GM12892 (cell line): ENCODE data around the gene SYNCRIP. TPM values are rescaled to one million over a fixed set of nuclear protein-coding genes. Genes with fewer than 3 reads are reported as not detected.
"Not testable (repeated sequence)": the region's sequence is repeated elsewhere in the genome, so short reads cannot be mapped to it uniquely, and the experiment has no call there.

Experiments
- DNase-seq: peaks from one replicate; pipeline ENCODE4 v3.0.0; 2011; ENCODE audit not compliant: insufficient read length
- FAIRE-seq: peaks from 2 replicates; lab custom pipeline; 2011; peaks lifted over from hg19 to GRCh38; lab: Jason Lieb, UNC
- POLR2A ChIP-seq: IDR thresholded peaks from 2 replicates; pipeline ENCODE4 v1.6.1; 2011; ENCODE audit warnings: low read depth, low read length, control low read depth
- POLR2AphosphoS5 ChIP-seq: IDR thresholded peaks from 2 replicates; pipeline ENCODE4 v1.6.1; 2011; ENCODE audit warnings: low read depth, low read length, control low read depth
- TAF1 ChIP-seq: IDR thresholded peaks from 2 replicates; pipeline ENCODE4 v1.6.1; 2011; ENCODE audit warnings: low read depth, mild to moderate bottlenecking, control low read depth, low read length, borderline replicate concordance
- polyA plus RNA-seq: library from polyadenylated mRNA; unstranded; fragments of >200 nt; gene quantifications from one replicate; pipeline ENCODE4 v1.2.1, GENCODE V29; 2012; ENCODE audit warnings: missing spikeins, inconsistent platforms; ENCODE audit not compliant: missing spikeins

SYNCRIP gene
- polyA plus RNA-seq: 95.0 TPM

DNA sequence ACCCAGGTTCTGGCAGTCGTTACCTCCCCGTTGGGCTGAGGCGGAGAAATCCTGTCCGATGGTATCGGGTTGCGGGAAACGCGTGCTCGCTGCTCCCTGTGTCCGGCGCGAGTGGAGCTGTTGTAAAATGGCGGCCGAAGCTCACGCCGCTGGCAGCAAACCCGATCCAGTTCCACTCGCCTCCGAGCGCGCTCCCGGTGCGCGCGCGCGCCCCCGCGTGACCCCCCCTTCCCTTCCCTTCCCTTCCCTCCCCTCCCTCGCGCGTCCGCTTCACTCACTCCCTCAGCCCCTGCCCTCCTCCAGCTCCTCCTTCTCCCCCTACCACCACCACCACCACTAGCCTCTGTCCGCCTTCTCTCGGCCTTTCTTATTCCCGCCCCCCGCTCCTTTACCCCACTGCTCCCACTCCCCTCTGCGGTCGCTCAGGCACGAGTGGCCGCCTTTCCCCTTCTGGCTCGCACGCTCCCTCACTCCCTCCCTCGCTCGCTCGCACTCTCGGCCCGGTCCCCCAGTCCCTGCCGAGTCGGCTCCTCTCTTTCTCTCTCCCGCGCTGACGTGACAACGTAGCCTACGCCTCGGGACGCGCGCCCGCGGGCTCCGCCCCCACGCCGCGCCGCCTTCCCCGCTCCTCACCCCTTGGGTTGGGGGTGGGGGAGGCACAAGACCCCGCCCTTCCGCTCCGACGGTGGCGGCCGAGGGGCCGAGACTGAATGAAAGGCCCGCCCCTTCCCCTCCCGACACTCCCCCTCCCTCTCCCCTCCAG is at the start of gene SYNCRIP:
TSS of gene SYNCRIP (minus strand) at position 113 of the 763 bp plus-strand sequence. CDS start 1,447 bp downstream, outside the sequence.
- DNase-seq (peak; percentile 76), FAIRE-seq (peak; percentile 98)
- TF ChIP-seq TAF1: peak; percentile 75
- TF ChIP-seq POLR2A: peak; percentile 96
- peak; percentile 98 for TF ChIP-seq POLR2AphosphoS5

DNA sequence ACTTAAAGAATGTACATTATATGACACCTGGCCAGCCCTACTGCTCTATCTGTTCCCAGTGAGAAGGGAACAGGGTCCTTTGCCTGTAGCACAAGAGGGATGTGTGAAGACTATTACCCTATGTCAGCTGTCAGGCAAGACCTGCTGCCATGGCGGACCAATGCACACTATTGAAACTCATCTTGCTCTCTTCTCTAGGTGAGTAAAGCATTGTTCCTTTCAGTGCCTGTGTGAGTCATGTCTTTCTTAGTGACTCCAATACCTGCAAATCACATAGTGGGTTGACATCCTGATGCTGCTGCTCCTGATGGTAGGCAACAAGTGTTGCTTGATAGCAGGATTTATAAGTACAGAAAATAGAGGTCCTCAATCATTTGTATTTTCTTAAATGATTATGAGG is 48.8 kb upstream of the SYNCRIP start:
- no peak for FAIRE-seq
- TF ChIP-seq POLR2A: no peak
- TF ChIP-seq POLR2AphosphoS5: no peak
- no peak for TF ChIP-seq TAF1
- DNase-seq: no peak

DNA sequence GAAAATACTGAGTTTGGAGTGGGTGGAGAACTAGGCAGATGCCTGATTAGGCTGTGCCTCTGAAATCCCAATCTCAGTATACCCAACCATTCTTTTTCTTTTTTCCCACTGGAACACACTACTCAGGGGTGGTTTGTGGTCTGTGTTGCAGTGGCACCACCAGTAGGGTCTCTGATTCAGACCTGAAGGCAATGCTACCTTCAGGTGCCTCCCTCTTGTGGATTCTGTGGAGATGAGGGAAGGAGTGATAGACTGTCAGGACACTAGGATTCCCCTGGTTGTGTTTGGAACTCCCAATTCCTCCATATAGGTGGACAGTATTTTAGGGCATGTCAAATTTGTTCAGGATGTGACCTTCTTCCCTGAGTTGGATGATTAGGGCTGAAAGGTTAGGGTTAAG is 47.4 kb upstream of the SYNCRIP start:
- FAIRE-seq: no peak
- TF ChIP-seq TAF1 (no peak), POLR2AphosphoS5 (no peak), POLR2A (no peak)

DNA sequence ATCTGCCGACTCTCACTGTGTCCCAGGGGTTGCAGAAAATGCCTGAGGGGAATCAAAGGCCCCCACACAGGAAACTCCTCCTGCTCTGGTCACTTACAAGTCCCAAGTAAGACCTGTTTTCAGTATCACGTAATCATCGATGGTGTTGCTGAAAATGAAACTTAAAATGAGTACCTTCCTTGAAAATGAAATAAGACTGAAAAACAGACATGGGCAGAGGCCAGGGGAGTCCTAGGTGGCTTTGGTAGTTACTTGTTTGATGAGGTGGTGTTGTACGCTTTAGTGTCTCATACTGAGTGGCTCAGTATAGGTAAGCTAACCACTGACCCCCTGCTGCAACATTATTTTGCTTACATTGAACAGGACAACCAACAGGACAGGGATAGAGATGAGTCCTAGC is 43.0 kb upstream of the SYNCRIP start:
- TF ChIP-seq POLR2AphosphoS5 (no peak), POLR2A (peak; percentile 51; the same call in 1 of the 2 replicates), TAF1 (no peak)
- FAIRE-seq (peak; percentile 81), DNase-seq (peak; percentile 32)

More for the DNA sequence above, 47.4 kb upstream of the SYNCRIP start:
- DNase-seq: no peak

DNA sequence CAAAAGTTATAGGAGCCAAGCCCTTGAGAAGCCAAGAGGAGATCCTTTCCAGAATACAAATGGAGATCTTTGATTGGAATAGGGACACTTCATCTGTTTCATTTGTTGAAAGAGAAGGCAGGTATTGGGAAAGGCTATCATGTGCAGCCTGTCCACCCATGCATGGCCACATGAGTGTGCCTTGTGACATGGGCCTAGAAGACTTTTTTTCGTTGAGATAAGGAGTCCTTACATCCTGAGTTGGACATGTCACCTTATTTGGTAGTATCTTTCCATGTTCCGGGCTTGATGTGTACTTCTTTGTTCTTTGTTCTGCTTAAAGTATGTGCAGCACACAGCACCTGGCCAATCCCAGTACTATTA is 42.1 kb upstream of the SYNCRIP start:
- DNase-seq: no peak
- TF ChIP-seq POLR2A (no peak), TAF1 (no peak), POLR2AphosphoS5 (no peak)
- FAIRE-seq: no peak

DNA sequence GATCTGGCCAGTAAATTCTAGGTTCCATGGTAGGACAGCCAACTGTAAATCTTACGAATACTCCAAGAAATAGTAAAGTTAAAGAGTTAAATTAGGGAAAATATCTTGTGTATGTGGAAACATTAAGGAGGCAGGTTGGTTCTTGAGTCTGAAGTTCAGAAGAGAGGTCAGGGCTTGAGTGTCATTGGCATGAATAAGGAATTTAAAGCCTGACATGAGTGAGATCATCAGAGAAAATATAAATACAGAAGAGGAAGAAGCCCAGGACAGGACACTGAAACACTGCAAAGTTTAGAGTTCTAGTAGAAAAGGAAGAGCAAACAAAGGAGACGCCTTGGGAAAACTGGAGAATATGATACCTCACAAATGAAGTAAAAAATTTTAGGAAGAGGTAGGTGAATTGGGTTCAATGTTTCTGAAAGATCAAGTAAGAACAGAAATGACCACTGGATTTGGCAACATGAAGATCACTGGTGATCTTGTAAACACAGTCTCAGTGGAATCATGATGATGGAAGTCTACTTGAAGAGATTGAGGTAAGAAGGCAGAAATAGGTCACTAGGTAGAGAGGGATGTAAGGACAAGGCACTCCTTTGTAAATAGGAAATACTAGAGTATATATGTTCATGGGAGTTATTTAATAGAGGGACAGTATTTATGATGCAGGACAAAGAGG is 41.6 kb upstream of the SYNCRIP start:
- DNase-seq (no peak), FAIRE-seq (no peak)
- TF ChIP-seq POLR2AphosphoS5 (no peak), POLR2A (no peak), TAF1 (no peak)

DNA sequence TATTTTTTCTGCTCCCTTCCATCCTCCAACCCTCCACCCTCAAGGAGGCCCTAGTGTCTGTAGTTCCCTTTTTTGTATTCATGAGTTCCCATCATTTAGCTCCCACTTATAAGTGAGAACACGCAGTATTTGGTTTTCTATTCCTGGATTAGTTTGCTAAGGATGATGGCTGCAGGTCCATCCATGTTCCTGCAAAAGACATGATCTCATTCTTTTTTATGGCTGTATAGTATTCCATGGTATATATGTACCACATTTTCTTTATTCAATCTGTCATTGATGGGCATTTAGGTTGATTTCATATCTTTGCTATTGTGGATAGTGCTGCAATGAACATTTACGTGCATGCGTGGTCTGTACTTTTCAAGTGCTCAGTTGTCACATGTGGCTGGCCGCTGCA is 39.2 kb upstream of the SYNCRIP start:
- not testable (repeated sequence) for FAIRE-seq, DNase-seq

DNA sequence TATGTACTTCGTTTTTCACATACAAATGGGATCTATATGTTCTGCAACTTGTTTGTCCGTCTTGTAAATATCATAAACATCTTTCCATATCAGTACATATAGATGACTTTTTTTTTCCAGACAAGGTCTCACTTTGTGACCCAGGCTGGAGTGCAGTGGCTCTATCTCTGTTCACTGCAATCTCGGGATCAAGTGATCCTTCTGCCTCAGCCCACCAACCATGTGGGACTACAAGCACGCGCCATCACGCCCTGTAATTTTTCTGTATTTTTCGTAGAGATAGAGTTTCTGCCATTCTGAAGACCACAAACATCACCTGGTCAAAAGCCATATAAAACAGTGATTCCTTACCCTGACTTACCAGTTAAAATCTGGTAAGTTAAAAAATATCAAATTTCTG is 37.7 kb upstream of the SYNCRIP start:
- DNase-seq: no peak
- no peak for FAIRE-seq
- no peak for TF ChIP-seq POLR2AphosphoS5
- TF ChIP-seq POLR2A: no peak
- TF ChIP-seq TAF1: no peak

DNA sequence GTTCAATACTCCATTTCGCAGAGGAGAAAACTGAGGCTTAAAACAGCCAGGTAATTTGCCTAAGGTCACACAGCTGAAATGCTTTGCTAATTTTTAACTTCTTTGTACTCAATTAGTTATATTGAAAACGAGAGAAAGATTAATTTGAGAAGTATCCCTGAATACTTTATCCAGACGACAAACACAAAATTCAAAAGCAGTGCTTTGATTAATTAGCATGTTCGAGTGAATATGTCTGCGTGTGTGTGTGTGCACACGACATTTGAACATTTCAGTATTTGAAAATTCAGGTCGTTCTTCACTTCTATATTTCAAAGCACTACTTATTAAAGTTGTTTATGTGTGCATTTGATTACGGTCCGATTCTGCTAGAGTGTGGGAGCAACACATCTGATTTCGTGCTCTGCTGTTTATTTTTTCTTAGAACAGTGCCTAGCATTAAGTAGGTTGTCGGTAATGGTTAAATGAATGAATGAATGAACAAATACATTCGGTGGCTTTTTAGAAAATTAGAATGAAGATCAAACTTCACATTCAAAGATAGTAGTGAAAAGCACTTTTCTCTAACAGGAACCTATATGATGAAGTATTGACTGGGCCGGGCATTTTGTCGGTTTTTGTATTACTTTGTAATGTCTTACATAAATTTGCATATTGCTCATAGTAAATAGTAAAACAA is 36.9 kb upstream of the SYNCRIP start:
- FAIRE-seq (peak; percentile 36), DNase-seq (no peak)
- TF ChIP-seq POLR2A (no peak), TAF1 (no peak), POLR2AphosphoS5 (no peak; the same call in 1 of the 2 replicates)

DNA sequence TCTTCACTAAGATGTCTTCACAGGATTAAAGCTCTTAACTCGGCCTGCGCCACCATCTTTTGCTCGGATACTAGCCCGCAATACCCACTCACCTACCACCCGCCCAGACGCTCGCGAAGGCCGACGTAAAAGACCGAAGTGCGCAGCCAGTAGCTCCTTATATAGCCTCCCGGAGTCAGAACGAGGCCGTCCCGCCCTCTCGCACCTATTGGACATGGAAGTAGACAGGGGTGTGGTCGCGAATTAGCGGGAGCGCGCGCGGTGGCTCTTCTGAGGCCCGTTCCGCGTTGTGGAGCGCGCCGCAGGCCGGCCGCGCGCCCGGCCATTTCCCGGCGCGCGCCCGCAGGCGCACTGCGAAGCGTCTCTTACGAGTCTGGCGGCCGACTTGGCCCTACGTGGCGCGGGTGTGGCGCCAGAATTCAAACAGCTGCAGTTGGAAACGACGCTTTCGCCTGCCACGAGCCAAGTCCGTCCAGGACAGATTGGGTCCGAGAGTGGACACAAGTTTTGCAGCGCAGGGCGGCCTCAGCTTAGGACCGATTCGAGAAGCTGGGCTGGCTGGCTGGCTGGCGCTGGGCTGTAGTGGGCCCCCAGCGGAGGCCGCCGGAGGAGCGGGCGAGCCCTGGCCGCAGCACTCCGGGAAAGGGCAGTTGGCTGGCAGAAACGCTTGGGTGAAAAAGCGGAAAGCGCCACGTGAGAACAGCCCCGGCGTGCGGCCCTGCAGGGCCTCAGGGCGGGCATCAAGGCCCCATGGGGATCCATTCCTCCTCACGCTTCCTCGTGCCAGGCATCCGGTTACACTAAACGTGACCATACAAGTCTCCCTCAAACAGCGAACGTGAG is 36.1 kb upstream of the SYNCRIP start:
- TF ChIP-seq TAF1 (peak; percentile 99), POLR2AphosphoS5 (peak; percentile 100), POLR2A (peak; percentile 100)
- DNase-seq (peak; percentile 80), FAIRE-seq (peak; percentile 95)

DNA sequence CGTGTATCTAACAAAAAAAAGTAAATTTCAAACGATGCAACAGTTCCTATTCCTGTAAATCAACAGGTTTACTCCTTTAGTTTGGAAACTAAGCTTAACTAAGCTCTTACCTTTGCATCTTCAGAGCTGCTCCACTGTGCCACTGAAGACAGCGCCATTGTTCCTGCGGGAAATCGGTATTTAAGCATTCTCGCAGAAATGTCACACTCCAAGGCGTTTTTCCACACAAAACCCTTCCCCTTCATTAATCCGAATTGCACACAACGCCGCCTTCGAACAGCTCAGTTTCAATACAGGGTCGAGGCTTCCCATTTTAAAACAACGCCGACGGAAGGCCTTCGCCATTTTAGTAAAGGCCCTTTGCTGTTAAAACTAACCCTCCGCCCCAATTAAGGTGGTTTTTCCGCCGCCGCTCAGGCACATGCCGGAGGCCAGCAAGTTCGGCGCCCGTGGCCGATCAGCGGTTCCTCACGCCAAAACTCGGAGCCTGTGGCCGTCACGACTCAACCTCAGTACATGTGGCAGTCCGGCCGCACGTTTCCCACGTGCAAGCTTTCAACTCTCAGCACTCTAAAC is 35.4 kb upstream of the SYNCRIP start:
- TF ChIP-seq TAF1: no peak
- TF ChIP-seq POLR2AphosphoS5: no peak
- no peak for TF ChIP-seq POLR2A
- FAIRE-seq: peak; percentile 42

More for the DNA sequence above, 35.4 kb upstream of the SYNCRIP start:
- DNase-seq: no peak
